ENCODE measurements around the gene PRDX2.
A peak's percentile ranks its signal among the peaks of the same experiment; 100 is the strongest.

The PRDX2 gene

DNA sequence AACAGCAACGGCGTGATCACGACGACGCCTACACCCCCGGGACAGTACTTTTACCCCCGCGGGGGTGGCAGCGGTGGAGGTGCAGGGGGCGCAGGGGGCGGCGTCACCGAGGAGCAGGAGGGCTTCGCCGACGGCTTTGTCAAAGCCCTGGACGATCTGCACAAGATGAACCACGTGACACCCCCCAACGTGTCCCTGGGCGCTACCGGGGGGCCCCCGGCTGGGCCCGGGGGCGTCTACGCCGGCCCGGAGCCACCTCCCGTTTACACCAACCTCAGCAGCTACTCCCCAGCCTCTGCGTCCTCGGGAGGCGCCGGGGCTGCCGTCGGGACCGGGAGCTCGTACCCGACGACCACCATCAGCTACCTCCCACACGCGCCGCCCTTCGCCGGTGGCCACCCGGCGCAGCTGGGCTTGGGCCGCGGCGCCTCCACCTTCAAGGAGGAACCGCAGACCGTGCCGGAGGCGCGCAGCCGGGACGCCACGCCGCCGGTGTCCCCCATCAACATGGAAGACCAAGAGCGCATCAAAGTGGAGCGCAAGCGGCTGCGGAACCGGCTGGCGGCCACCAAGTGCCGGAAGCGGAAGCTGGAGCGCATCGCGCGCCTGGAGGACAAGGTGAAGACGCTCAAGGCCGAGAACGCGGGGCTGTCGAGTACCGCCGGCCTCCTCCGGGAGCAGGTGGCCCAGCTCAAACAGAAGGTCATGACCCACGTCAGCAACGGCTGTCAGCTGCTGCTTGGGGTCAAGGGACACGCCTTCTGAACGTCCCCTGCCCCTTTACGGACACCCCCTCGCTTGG is 9.3 kb downstream of the PRDX2 start:
- DNase-seq = no peak

DNA sequence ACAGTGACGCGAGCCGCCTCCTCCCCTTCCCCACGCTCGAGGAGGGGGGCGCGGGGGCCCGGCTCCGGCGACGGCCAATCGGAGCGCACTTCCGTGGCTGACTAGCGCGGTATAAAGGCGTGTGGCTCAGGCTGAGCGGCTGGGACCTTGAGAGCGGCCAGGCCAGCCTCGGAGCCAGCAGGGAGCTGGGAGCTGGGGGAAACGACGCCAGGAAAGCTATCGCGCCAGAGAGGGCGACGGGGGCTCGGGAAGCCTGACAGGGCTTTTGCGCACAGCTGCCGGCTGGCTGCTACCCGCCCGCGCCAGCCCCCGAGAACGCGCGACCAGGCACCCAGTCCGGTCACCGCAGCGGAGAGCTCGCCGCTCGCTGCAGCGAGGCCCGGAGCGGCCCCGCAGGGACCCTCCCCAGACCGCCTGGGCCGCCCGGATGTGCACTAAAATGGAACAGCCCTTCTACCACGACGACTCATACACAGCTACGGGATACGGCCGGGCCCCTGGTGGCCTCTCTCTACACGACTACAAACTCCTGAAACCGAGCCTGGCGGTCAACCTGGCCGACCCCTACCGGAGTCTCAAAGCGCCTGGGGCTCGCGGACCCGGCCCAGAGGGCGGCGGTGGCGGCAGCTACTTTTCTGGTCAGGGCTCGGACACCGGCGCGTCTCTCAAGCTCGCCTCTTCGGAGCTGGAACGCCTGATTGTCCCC is 10.1 kb downstream of the PRDX2 start, which contains the start of gene JUNB:
Gene JUNB, plus strand, starts transcription at position 142 of the 706 bp plus-strand sequence. Its CDS starts 286 bp downstream, at position 428.
- DNase-seq = peak; percentile 73

DNA sequence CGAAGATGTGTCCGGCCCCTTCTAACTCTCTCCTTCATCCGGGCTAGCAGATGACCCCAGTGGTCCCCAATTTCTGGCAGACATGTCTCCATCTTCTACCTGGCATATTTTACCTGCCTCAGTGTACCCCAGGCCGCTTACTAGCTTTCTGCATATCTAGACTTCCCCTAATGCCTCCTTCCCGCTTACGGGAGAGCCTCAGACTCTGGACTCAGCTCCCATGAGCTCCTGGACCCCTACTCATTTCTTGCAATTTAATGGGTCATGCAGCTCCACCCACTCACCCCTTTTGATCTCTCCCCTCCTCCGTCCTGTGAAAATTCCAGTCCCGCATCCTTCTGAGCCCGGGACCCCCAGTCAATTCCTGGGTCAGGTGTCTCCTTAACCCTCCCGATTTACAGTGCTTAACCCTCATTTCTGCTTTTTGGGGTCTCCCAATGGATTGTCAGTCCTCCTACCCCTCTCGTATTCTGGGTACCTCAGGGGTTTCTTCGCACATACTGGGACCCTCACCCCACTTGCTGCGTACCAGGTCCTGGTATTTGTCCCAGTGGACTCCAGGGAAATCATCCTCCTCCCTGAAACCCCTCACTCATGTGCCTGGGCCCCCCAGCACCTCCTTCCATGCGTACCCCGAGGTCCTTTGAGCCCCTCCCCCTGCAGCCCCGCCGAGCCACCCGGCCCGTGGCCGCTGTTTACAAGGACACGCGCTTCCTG is 10.8 kb downstream of the PRDX2 start:
- DNase-seq = no peak

DNA sequence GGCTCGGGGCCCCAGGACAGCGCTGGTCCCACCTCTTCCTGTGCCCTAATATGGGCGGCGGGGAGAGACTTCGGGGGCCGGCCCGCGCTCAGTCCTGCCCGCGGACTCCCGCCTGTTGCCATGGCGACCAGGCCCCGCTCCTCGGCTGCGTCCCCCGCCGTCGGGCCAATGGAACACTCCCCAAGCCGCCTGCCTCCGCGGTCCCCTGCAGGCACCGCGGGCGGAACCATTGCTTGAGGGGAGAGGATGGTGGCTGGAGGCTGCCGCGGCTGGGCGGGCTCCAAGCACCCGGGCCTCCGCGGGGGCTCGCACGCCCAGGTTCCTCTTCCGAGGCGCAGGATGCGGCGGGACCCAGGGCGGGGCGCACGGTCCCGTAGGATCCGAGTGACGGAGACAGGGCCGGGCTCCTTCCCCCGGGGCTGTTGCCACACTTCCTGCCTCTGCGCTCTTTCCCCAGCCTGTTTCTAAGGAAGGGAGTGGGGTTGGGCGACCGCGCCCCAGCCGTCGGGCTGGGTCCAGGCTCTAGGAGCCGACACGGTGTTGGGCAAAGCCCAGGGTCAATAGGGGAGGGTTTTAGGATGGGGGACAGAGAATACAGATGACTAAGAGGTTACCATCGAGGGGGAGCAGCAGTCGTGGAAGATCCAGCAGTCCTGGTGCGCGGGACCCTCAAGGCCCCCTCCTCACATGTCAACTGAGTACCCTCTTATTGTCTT is 11.5 kb downstream of the PRDX2 start:
- DNase-seq = peak; percentile 63

DNA sequence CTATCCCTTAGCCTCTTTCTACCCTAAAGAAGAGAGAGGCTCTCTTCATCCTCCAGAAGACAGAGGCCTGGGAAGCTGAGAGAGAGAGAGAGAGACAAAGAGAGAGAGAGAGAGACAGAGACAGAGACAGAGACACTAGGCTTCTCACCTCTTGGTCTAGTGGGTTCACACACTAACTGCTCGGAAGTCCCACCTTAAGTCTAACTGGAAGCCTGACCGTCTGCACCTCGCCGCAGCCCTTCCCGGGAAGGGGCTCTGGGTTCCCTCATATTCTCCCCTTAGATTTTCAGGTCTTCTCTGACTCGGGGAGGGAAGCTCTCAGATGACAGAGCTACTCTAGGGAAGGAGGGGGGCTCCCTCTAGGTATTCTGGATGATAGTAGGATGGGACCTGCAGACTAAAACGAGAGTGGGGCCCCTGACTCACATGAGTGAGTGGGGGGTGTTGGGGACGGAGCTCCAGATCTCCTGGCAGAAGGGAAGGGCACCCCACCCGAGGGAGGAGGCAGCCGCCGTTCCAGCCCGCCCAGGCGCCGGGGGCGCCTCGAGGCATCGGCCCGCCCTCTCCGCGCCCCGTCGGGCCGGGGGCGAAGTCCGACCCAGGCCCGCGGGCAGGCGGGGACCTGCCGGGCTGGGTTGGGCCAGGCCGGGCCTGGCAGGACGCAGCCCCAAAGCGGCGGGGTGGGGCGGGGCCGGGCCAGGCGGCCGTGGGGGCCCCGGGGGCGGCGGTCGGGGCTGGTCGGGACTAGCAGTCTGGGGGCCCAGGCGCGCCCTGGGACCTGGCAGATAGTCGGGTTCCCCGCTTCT is 12.3 kb downstream of the PRDX2 start:
- no peak for DNase-seq

DNA sequence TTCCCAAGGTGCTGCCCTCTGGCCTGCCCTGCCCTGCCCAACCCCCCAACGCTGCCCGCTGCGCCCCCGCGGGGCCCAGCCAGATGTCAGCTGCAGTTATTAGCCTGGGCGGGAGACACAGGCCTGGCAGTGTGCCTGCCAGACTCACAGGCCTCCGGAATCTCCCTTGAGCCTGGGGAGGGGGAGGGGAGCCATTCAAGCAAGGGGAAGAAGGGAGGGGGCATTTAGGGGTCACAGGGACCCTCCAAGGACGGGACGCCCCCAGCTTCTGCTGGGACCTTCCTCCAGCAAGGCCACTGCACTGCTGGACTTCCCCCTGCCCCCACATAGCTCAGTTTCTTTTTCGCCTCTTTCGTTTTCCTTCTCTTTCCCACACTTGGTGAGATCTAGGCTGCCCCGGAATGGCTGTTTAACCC is 12.9 kb downstream of the PRDX2 start:
- peak; percentile 35 for DNase-seq

DNA sequence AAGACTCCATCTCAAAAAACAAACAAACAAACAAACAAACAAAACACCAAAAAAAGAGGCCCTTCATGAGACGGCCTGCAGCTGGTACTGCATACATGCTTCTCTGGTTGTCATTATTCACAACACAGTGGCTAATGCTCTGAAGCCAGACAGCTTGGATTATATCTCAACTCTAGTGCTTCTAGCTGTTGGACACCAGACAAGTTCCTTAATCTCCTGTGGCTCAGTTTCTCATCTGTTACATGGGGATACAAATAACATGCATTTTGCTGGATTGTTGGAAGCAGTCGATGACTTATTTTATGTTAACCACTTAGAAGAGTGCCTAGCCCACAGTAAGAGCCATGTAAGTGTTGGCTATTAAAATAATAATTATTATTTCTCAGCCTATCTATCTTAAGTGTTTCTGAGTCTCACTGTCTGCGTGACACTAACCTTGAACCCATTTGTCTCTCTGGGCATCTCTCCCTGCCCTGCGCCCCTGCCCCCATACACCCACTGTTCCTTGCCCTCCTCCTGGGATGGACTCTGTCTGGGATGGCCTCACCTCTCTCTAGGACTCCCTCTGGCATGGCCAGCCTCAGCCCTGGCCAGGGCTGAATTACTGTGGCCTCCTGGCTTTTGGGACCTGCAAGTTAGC is 13.4 kb downstream of the PRDX2 start:
- no peak for DNase-seq

DNA sequence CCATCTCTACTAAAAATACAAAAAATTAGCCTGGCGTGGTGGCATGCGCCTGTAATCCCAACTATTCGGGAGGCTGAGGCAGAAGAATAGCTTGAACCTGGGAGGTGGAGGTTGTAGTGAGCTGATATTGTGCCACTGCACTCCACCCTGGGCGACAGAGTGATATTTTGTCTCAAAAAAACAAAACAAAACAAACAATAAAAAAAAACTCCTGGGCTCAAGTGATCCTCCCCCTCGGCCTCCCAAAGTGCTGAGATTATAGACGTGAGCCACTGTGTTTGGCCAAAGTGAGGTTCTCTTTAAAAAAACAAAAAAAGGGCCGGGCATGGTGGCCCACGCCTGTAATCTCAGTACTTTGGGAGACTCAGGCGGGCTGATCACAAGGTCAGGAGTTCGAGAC is 14.1 kb downstream of the PRDX2 start:
- DNase-seq = no peak

DNA sequence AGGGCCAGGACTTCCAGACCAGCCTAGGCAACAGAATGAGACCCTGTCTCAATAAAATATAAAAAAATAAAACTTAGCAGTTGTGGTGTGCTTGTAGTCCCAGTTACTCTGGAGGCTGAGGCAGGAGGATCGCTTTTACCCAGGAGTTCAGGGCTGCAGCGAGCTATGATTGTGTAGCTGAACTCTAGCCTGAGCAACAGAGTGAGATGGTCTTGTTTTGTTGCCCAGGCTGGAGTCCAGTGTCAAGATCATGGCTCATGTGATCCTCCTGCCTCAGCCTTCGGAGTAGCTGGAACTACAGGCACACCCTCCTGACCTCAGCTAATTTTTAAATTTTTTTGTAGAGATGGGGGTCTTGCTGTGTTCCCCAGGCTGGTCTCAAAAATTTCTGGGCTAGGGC is 14.6 kb downstream of the PRDX2 start:
- no peak for DNase-seq

DNA sequence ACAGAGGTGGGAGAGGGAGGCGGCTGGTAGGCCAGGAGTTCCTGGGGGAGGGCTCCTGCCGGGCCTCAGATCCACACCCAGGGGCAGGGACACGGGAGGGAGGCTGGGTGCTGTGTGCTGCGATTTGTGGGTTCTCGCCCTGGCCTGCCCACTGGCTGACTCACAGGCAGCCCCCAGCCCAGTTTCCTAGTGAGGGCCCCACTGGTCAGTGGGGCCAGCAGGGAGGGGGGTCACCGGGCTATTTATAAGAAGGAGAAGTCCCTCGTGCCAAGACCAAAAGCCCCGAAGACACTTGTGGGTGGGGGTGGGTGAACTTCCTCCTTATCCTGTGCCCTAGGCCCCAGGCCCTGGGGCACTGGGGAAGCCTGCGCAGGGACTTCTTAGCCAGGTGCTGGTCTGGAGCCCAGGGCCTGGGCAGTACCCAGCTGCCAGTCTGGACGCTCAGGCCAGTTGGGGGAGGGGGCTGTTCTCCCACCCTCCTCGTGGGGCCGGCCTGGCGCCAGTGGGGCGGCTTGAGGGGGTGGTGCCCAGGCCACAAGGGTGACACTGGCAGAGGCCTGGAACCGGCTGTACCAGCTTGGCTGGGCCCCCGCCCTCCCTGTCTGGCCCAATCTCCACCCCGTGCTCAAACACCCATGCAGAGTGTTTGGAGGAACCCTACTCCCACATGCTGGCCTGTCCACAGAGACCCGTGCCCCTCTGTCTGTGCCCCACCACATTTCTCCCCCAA is 15.3 kb downstream of the PRDX2 start:
- no peak for DNase-seq

DNA sequence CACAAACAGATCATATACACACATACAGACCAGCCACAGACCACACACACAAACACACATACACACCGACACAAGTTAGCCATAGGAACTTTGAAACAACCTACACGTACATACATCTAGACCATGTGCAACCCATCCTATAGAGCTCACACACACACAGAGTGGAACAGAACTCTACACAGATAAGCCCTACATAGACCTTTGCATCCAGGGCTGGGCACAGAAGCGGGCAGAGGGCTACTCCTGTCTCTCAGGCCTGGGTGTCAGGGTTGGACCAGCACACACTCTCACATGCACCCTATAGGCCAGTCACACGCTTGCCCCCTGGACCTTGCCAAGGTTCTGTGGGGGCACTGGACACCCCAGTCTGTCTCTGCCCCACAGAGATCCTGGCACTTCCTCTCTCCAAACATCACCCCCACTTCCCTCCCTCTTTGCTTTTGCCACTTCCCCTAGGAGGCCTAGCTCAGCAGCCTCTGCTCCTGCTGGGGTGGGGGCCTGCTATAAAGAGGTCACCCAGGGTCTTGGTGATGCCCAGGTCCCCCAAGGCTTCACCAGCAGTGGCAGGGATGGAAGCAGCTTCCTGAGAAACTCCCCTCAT is 16.1 kb downstream of the PRDX2 start:
- no peak for DNase-seq

DNA sequence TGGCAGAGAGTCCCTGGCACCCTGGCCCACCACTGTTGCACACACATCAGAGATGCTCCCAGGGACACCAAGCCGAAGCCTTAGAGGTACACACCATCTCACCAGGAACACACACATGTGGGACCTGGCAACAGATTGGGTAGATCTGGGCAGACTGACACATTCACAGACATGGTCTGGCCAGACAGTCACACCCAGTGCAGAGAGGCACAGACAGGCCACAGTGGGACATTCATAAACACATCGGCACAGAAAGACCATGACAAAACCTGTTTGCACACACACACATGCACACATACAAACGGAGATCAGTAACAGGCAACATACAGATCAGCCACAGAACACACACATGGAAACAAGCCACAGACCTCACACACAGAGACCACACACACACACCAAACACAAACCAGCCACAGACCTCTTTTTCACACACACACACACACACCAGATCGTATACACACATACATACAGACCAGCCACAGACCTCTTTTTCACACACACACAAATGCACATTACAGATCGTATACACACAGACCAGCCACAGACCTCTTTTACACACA is 16.6 kb downstream of the PRDX2 start:
- no peak for DNase-seq

DNA sequence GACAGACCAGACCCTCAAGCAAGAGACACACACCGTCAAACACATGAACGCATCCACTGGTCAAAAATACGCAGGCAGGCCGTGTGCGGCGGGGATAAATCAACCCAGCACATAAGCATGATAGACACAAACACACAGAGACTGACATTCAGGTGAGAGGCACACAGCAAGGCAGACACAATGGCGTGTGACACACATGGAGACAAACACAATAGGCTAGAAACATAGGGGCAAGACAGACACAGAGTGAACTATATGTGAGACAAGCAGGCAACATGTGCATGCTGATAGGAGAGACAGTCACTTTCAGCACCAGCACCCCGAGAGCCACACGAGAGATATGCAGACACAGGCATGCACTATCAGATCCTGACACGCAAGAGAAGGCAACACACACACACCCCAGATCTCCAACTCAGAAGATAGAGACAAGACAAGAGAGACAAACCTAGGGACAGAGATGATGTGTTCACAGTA is 17.2 kb downstream of the PRDX2 start:
- DNase-seq = no peak

DNA sequence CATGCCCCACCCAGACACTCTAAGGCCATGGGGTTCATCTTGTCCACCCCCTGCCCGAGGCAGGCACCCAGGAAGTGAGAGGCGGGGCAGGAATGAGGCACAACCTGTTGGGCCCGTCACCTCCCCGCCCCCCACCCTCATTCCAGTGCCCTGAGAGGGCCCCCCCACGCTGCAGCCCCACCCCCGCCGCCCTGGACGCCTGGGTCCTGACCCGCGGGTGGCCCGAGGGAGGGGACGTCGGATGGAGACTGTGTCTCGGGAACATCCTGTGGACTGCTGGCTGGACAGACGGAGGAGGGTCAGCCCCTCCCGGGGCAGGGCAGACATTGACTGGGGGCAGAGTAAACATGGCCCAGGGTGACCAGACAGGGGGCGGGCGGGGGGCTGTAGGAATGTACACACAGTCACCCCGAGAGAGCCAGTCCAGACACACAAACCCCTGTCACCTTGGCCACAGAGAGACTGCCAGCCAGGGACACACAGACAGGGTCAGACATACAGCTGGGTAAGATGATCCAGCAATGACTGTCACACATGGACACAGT is 17.7 kb downstream of the PRDX2 start:
- no peak for DNase-seq

DNA sequence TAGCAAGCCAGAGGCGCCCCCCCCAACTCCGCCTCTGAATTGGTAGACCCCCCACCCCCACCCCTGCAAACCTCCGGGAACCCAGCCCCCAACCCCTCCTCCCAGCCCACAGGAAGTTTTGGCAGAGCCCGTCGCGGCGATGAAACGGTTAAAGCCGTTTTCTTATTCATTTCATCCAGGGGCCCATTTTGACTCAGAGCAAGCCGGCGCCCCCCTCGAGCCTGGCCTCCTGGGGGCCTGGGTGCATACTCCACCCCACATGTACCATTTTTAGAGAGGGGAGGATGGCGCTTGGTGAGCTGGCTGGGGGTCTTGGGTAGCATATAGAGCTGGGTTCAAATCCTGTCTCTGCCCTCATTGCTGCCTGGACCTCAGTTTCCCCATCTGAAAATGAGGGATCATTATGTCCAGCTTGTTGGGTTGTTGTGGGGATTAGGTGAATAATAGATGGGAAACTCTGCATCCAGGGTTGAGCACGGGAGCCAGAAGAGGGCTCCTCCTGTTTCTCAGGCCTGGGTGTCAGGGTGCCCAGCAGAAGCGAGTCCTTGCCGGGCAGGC is 18.2 kb downstream of the PRDX2 start:
- DNase-seq = no peak

DNA sequence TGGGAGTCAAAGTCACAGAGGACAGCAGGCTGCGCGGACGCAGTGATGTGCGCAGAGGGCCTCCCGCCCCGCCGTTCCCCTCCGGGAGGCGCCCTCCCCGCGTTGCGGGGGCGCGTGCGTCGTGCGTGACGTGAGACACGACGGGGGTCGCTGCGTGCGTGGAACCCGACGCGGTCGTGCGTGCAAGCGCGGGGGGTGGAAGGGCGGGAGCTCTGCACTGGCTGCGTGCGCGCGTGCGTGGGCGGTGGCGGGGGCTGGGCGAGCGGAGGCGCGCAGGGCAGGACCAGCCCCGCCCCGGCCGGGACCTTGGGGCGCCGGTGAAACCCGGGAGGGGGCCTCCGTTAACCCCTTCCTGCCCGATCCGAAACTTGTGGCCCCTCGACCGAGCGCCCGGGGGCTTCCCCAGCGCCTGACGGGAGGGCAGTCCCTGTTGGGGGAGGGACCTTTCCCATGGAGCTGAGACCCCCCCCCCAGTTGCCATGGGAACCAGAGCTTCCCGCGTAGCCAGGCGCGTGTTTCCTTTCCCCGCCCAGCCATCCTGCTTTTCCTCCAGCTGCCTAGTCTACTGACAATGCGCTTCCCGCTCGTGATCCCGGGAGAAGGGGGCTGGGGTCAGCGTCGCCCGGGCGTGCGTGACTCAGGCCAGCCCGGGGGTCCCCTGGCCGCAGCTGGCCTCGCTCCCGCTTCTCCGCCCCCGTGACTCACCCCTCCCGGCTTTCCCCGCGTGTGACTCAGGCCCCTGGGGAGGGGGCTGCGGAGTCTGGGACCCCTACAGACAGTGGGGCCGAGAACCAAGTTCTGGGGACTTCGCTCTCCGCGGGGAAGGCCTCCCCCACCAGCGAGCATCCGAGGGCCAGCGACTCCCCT is 18.9 kb downstream of the PRDX2 start:
- DNase-seq = peak; percentile 54

DNA sequence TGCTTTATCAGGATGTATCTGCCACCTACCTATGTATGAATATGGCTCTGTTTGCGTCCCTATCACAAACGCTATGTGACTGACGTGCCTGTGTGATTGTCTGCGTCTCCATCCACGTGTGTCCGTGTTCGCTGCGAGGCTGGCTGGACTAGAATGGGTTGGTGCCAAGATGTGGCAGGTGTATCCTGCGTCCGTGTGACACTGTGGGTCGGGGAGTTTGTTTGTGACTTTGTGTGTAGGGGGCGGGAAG is 19.5 kb downstream of the PRDX2 start:
- DNase-seq = no peak

DNA sequence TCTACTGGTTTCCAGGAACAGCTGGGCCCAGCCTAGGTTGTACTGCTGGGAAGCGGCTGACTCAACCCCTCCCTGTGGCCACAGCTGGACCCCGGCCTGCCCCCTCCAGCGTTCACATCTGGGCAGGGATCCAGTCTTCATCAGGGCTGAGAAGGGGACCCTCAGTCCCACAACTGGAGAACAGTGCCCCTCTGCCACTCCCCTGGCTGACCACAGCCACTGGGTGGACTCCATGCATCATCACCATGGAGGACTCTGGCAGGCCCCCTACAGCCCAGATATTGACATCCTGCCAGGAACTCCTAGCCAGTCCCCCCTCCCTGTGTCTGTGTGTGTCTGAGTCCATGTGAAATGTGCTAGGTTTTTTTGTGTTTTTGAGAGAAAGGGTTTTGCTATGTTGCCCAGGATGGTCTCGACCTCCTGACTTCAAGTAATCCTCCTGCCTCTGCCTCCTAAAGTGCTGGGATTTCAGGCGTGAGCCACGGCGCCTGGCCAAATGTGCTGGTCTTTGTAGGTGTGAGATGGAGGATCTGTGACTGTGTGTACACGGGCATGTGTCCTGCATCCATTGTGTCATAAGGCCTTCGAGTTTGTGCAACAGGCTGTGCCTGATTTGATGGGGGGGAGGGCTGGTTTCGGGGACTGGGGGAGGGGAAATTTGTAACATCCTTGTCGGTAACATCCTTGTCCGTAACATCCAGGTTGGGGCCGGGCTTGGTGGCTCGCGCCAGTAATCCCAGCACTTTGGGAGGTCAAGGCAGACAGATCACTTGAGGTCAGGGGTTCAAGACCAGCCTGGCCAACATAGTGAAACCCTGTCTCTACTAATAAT is 22.2 kb downstream of the PRDX2 start:
- DNase-seq = no peak

Measured in NCI-H1417 treated with DMSO at 0.1 percent for 48 hours (cell line).